ENCODE data around the gene VCL. TPM values are rescaled to one million over a fixed set of nuclear protein-coding genes. Genes with fewer than 3 reads are reported as not detected.
A peak's percentile ranks its signal among the peaks of the same experiment; 100 is the strongest.

VCL gene
- total RNA-seq, 1 experiment from 2014 or later = 291 TPM

DNA sequence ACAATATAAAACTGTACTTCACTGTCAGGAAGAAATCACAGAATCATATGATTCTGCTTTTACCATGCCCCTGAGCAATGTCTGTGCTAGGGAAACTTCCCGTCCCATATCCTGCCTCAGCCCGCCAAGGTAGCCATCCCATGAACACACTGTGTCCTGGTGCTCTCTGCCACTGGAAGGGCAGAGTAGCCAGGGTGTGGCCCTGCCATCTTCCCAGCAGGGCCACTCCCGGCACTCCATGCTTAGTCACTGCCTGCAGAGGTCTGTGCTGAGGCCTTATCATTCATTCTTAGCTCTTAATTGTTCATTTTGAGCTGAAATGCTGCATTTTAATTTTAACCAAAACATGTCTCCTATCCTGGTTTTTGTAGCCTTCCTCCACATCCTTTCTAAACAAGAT, 120.9 kb downstream of the VCL start:
- H3T11ph ChIP-seq (ENCODE audit: low read length) = no peak overlapping the region
- H3K18ac ChIP-seq (ENCODE audit: insufficient read length, low read depth, low read length) = no peak overlapping the region
- no peak overlapping the region for H2AK5ac ChIP-seq (ENCODE audit: insufficient read length, low read length)
- H3K27ac ChIP-seq (ENCODE audit: insufficient read length, low read depth, low read length) = no peak overlapping the region
- H4K20me1 ChIP-seq (ENCODE audit: control insufficient read depth, insufficient read depth, insufficient read length) = no peaks in the 10 kb centered on the region
- no peaks in the 10 kb centered on the region for H3K23me2 ChIP-seq (ENCODE audit: insufficient read length, low read depth, low read length, poor library complexity, severe bottlenecking)
- no peak overlapping the region for H4K8ac ChIP-seq (replicated peaks; ENCODE audit: insufficient read length, low read depth, low read length)
- no peaks in the 10 kb centered on the region for H3K79me2 ChIP-seq (ENCODE audit: insufficient read depth, low read length)
- DNase-seq = no peak
- H3K4me2 ChIP-seq (ENCODE audit: insufficient read depth, insufficient read length, low read length) = no peak overlapping the region
- no peak overlapping the region for H3K23ac ChIP-seq (ENCODE audit: insufficient read length, low read depth, low read length)
- H3K27ac Mint-ChIP-seq = peak overlapping the region in 2 of 3 experiments; percentile 71 to 79; a peak in 4 of 7 replicates
- H3K9me3 Mint-ChIP-seq = no peaks in the 10 kb centered on the region
- no peak overlapping the region for H2AFZ ChIP-seq (ENCODE audit: low read length)
- no peak overlapping the region for H2BK120ac ChIP-seq (ENCODE audit: low read depth, low read length, poor library complexity, severe bottlenecking)
- no peaks in the 10 kb centered on the region for H3K4me1 ChIP-seq (ENCODE audit: insufficient read depth, low read length)
- H4K5ac ChIP-seq (ENCODE audit: insufficient read length, low read depth, low read length) = no peak overlapping the region
- peaks cover 2% of the 10 kb centered on the region; the same call in 1 of the 2 replicates for H3K27me3 Mint-ChIP-seq (ENCODE audit: low read depth)
- H3K9me3 ChIP-seq (ENCODE audit: control insufficient read depth, low read depth, low read length) = no peaks in the 10 kb centered on the region
- no peaks in the 10 kb centered on the region for H3K4me1 Mint-ChIP-seq
- H3K27me3 ChIP-seq (ENCODE audit: insufficient read depth, low read length) = no peaks in the 10 kb centered on the region
- H2BK5ac ChIP-seq (ENCODE audit: insufficient read length, low read length) = no peak overlapping the region
- H4K91ac ChIP-seq (ENCODE audit: insufficient read length, low read depth, low read length) = no peak overlapping the region
- no peak overlapping the region for H2BK12ac ChIP-seq (ENCODE audit: insufficient read length, low read depth, low read length)
- no peak overlapping the region for H2BK15ac ChIP-seq (ENCODE audit: low read depth, low read length)
- H3K56ac ChIP-seq (ENCODE audit: insufficient read length, low read depth, low read length) = no peak overlapping the region
- H3K14ac ChIP-seq (ENCODE audit: insufficient read depth, low read length) = no peak overlapping the region
- no peak overlapping the region for H2BK20ac ChIP-seq (ENCODE audit: low read depth, low read length, poor library complexity, severe bottlenecking)
- TF ChIP-seq, protein P1, sequence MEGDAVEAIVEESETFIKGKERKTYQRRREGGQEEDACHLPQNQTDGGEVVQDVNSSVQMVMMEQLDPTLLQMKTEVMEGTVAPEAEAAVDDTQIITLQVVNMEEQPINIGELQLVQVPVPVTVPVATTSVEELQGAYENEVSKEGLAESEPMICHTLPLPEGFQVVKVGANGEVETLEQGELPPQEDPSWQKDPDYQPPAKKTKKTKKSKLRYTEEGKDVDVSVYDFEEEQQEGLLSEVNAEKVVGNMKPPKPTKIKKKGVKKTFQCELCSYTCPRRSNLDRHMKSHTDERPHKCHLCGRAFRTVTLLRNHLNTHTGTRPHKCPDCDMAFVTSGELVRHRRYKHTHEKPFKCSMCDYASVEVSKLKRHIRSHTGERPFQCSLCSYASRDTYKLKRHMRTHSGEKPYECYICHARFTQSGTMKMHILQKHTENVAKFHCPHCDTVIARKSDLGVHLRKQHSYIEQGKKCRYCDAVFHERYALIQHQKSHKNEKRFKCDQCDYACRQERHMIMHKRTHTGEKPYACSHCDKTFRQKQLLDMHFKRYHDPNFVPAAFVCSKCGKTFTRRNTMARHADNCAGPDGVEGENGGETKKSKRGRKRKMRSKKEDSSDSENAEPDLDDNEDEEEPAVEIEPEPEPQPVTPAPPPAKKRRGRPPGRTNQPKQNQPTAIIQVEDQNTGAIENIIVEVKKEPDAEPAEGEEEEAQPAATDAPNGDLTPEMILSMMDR (conservative IDR thresholded peaks at IDR 0.05) = no peak
- no peak overlapping the region for H3K4ac ChIP-seq (ENCODE audit: low read depth, low read length)
- no peak overlapping the region for H3K9ac ChIP-seq (ENCODE audit: extremely low read depth, insufficient read length, low read length)
- H3K4me3 Mint-ChIP-seq = no peak overlapping the region
- WGBS (ENCODE audit: extremely low coverage, insufficient read length, low lambda C conversion rate) = no CpG with 5 or more reads among the region's 3 CpGs
- no peaks in the 10 kb centered on the region for H3K79me1 ChIP-seq (ENCODE audit: insufficient read depth, low read depth, low read length, poor library complexity, severe bottlenecking)
- peaks cover 50 to 92% (median 75%) of the 10 kb centered on the region in 3 experiments; a peak in 6 of 7 replicates for H3K36me3 Mint-ChIP-seq (ENCODE audit: insufficient read depth in 1 of 3, low read depth in 3 of 3)

Measured in H9 (cell line).